ENCODE data around the gene QSOX1. TPM values are rescaled to one million over a fixed set of nuclear protein-coding genes. Genes with fewer than 3 reads are reported as not detected.
A peak's percentile ranks its signal among the peaks of the same experiment; 100 is the strongest.

QSOX1 gene
- total and polyA plus RNA-seq, 4 donors, result 170 to 537 (median 256) TPM

DNA sequence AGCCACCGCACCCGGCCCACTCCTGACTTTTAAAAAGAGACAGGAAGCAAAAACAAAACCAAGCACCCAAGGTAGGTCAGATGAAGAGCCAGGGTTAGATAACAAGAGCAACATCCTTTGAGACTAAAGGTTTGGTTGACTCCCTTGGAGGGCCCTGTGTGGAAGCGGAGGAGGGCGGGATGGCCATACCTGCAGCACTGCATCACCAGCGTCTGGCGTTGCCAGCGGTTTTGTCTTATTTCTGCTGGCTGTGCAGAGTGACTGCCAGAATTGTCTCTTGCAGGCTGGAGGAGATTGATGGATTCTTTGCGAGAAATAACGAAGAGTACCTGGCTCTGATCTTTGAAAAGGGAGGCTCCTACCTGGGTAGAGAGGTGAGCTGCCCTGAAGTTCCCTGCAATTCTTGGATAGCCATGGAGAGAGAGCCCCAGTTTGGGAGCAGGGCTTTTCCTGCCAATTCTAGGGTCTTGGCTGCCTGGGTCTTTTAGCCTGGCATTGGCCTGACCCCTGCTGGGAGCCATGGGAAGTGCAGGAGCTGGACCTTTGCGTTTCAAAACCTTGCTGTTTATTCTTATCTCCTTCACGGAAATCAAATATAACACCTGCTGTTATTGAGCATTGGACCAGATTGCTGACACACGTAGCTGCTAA is 24.0 kb downstream of the QSOX1 start:
- Histone ChIP-seq H3K4me3 (no peak overlapping the region), H3K27ac (ENCODE audit: low read depth in 1 of 2, low read length in 1 of 2) (no peak overlapping the region), H3K27me3 (ENCODE audit: control insufficient read depth in 3 of 3, insufficient read depth in 3 of 3, low read length in 2 of 3) (no peaks in the 10 kb centered on the region), H3K9ac (ENCODE audit: insufficient read depth in 1 of 2, low read length in 2 of 2) (no peak overlapping the region), H3K4me1 (ENCODE audit: control insufficient read depth in 5 of 5, insufficient read depth in 5 of 5, low read length in 5 of 5) (peaks cover 0 to 9% (median 5%) of the 10 kb centered on the region in 5 donors), H3K9me3 (ENCODE audit: control insufficient read depth in 4 of 4, insufficient read depth in 3 of 4, low read length in 3 of 4) (no peaks in the 10 kb centered on the region), H3K36me3 (ENCODE audit: control insufficient read depth in 4 of 4, insufficient read depth in 4 of 4, low read length in 4 of 4) (peaks cover 0 to 37% (median 17%) of the 10 kb centered on the region in 4 donors)
- WGBS, 2 donors, result 63 to 75% methylated on average over 12 of the region's 12 CpGs
- TF ChIP-seq, protein P1, sequence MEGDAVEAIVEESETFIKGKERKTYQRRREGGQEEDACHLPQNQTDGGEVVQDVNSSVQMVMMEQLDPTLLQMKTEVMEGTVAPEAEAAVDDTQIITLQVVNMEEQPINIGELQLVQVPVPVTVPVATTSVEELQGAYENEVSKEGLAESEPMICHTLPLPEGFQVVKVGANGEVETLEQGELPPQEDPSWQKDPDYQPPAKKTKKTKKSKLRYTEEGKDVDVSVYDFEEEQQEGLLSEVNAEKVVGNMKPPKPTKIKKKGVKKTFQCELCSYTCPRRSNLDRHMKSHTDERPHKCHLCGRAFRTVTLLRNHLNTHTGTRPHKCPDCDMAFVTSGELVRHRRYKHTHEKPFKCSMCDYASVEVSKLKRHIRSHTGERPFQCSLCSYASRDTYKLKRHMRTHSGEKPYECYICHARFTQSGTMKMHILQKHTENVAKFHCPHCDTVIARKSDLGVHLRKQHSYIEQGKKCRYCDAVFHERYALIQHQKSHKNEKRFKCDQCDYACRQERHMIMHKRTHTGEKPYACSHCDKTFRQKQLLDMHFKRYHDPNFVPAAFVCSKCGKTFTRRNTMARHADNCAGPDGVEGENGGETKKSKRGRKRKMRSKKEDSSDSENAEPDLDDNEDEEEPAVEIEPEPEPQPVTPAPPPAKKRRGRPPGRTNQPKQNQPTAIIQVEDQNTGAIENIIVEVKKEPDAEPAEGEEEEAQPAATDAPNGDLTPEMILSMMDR (IDR thresholded peaks at IDR 0.05; ENCODE audit: control extremely low read depth, extremely low read depth), result peak; percentile 93
- DNase-seq (peak; percentile 77 to 79 (median 78)), ATAC-seq (ENCODE audit: insufficient read depth, low FRiP score) (no peak)

DNA sequence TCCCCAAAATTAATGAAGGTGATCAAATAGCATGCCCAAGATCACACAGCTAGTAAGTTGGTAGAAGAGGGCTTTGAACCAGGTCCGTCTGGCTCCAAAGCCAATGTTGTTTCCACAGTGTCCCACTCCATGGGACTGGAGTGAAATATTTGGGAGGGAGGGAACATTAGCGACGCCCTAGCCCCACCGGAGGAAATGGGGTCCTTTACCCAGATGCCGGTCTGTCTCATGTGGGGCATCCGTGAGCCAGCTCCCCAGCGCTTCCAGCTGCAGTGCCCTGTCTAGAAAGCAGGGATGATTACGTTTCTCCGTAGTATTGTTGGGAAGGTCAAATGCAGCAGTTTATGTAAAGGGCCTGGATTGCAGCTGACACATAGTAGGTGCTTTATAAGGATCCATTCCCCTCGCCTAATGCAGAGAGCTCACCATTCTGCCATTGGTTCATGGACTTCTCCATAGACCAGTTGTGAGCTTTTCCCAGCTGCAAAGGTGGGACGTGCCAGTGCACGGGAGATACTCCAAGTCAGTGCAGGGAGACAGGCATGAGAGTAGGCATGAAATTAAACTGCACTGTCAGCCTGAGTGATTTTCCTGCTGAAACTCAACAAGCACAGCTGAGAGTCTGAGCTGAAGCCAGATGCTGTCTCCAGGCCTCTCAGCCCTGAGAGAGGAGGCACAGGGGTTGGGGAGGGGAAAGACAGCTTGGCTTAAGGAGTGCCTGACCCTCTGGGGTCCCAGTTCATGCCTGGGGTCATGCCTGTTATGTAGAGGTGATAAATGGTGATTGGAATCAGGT is 24.7 kb downstream of the QSOX1 start:
- 91 to 92% methylated on average over 12 of the region's 12 CpGs for WGBS, 2 donors
- peaks cover 0 to 6% (median 0%) of the 10 kb centered on the region in 5 donors for H3K4me1 ChIP-seq (ENCODE audit: control insufficient read depth in 5 of 5, insufficient read depth in 5 of 5, low read length in 5 of 5)
- no peak overlapping the region for H3K4me3 ChIP-seq
- TF ChIP-seq, protein P1 (IDR thresholded peaks at IDR 0.05; ENCODE audit: control extremely low read depth, extremely low read depth), result no peak
- no peak overlapping the region for H3K9ac ChIP-seq (ENCODE audit: insufficient read depth in 1 of 2, low read length in 2 of 2)
- no peak for DNase-seq
- no peak for ATAC-seq (ENCODE audit: insufficient read depth, low FRiP score)
- H3K36me3 ChIP-seq (ENCODE audit: control insufficient read depth in 4 of 4, insufficient read depth in 4 of 4, low read length in 4 of 4), result peaks cover 0 to 44% (median 23%) of the 10 kb centered on the region in 4 donors
- no peaks in the 10 kb centered on the region for H3K9me3 ChIP-seq (ENCODE audit: control insufficient read depth in 4 of 4, insufficient read depth in 3 of 4, low read length in 3 of 4)
- H3K27ac ChIP-seq (ENCODE audit: low read depth in 1 of 2, low read length in 1 of 2), result no peak overlapping the region
- no peaks in the 10 kb centered on the region for H3K27me3 ChIP-seq (ENCODE audit: control insufficient read depth in 3 of 3, insufficient read depth in 3 of 3, low read length in 2 of 3)

DNA sequence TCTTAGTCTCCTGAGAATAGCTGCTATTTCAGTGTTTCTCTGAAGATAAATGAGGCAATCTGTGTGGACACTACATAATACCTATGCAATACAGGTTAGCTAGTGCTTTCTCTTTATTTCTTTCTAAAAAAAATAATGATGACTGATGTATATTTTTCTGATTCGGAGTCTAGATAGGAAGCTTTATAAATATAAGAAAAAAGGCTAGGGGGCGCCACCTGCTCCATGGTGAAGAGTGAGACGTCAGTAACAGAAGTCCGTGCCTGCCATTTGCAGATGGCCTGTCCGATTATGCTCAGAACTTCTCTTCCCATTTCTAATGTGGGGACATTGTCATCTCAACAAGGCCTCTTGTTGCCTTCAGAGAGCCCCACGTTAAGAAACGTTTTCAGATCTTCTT is 26.4 kb downstream of the QSOX1 start:
- WGBS, 2 donors, result 83 to 88% methylated on average over 7 of the region's 7 CpGs
- DNase-seq, result peak in 1 of 3 donors; percentile 17
- no peak overlapping the region for H3K27ac ChIP-seq (ENCODE audit: low read depth in 1 of 2, low read length in 1 of 2)
- no peak for ATAC-seq (ENCODE audit: insufficient read depth, low FRiP score)
- no peaks in the 10 kb centered on the region for H3K9me3 ChIP-seq (ENCODE audit: control insufficient read depth in 4 of 4, insufficient read depth in 3 of 4, low read length in 3 of 4)
- H3K36me3 ChIP-seq (ENCODE audit: control insufficient read depth in 4 of 4, insufficient read depth in 4 of 4, low read length in 4 of 4), result peaks cover 0 to 53% (median 33%) of the 10 kb centered on the region in 4 donors
- no peak overlapping the region for H3K9ac ChIP-seq (ENCODE audit: insufficient read depth in 1 of 2, low read length in 2 of 2)
- no peak overlapping the region for H3K4me3 ChIP-seq
- no peaks in the 10 kb centered on the region for H3K4me1 ChIP-seq (ENCODE audit: control insufficient read depth in 5 of 5, insufficient read depth in 5 of 5, low read length in 5 of 5)
- TF ChIP-seq, protein P1 (IDR thresholded peaks at IDR 0.05; ENCODE audit: control extremely low read depth, extremely low read depth), result no peak
- H3K27me3 ChIP-seq (ENCODE audit: control insufficient read depth in 3 of 3, insufficient read depth in 3 of 3, low read length in 2 of 3), result no peaks in the 10 kb centered on the region

Measured in lung (tissue), 12 donors.